Fibroblast of lung (primary cell): Measurements from ENCODE around the gene RCAN1. TPM values are rescaled to one million over a fixed set of nuclear protein-coding genes. Genes with fewer than 3 reads are reported as not detected.
A peak's percentile ranks its signal among the peaks of the same experiment; 100 is the strongest.

ENCODE experiments used
- DNase-seq, 2 donors: peaks; one replicate each; pipeline versions ENCODE4 v3.0.0 to v3.0.0-alpha.2; 2010; ENCODE audit warnings: low read depth in 2 of 2
- H2AFZ ChIP-seq: 2 replicates; pipeline ENCODE4 v1.5.1; 2012; ENCODE audit warnings: low read length, control low read depth, inconsistent platforms
- H3K27ac ChIP-seq: 2 replicates; pipeline ENCODE4 v1.5.1; 2011; ENCODE audit warnings: low read length, control low read depth; ENCODE audit not compliant: insufficient read depth
- H3K27me3 ChIP-seq: 2 replicates; pipeline ENCODE4 v1.5.1; 2011; ENCODE audit warnings: mild to moderate bottlenecking, low read length; ENCODE audit not compliant: control insufficient read depth, insufficient read depth
- H3K36me3 ChIP-seq: 2 replicates; pipeline ENCODE4 v1.5.1; 2011; ENCODE audit warnings: low read length; ENCODE audit not compliant: control insufficient read depth, insufficient read depth
- H3K4me1 ChIP-seq: 2 replicates; pipeline ENCODE4 v1.5.1; 2011; ENCODE audit warnings: low read length; ENCODE audit not compliant: control insufficient read depth, insufficient read depth; ENCODE audit errors: extremely low read depth
- H3K4me2 ChIP-seq: 2 replicates; pipeline ENCODE4 v1.5.1; 2011; ENCODE audit warnings: low read length, control low read depth; ENCODE audit not compliant: insufficient read depth; ENCODE audit errors: extremely low read depth
- H3K4me3 ChIP-seq, 4 experiments: fragments of 200-600 bp in 1 of 4; sonication (generic) in 1 of 4; replicated peaks in 1 of 4; 2 replicates each; pipeline ENCODE4 v1.5.1; 2011 to 2016; ENCODE audit warnings: low read length in 4 of 4, low read depth in 3 of 4, mild to moderate bottlenecking in 3 of 4, control low read depth in 2 of 4, inconsistent platforms in 1 of 4, mixed read lengths in 1 of 4; ENCODE audit not compliant: insufficient read depth in 1 of 4; ENCODE audit errors: control extremely low read depth in 1 of 4
- H3K79me2 ChIP-seq: 2 replicates; pipeline ENCODE4 v1.5.1; 2012; ENCODE audit warnings: mild to moderate bottlenecking, low read length, inconsistent platforms; ENCODE audit not compliant: control insufficient read depth, insufficient read depth
- H3K9ac ChIP-seq: 2 replicates; pipeline ENCODE4 v1.5.1; 2011; ENCODE audit warnings: mild to moderate bottlenecking, low read length, control low read depth; ENCODE audit not compliant: insufficient read depth
- H3K9me3 ChIP-seq: 2 replicates; pipeline ENCODE4 v1.5.1; 2012; ENCODE audit warnings: low read depth, low read length; ENCODE audit not compliant: control insufficient read depth, insufficient read depth
- H4K20me1 ChIP-seq: 2 replicates; pipeline ENCODE4 v1.5.1; 2011; ENCODE audit warnings: low read length; ENCODE audit not compliant: control insufficient read depth, insufficient read depth; ENCODE audit errors: extremely low read depth
- CTCF ChIP-seq, 2 donors: IDR thresholded peaks in 1 of 2; conservative IDR thresholded peaks in 1 of 2; 1 replicate in 1 of 2; 2 replicates in 1 of 2; pipeline ENCODE4 v1.5.1; 2011 to 2012; ENCODE audit warnings: low read length in 2 of 2, control low read depth in 1 of 2, inconsistent platforms in 1 of 2, low read depth in 1 of 2, mild to moderate bottlenecking in 1 of 2
- EZH2 ChIP-seq: IDR thresholded peaks from 2 replicates; pipeline ENCODE4 v1.5.1; 2012; ENCODE audit warnings: low read length, control low read depth, mild to moderate bottlenecking; ENCODE audit errors: missing control alignments
- polyA plus RNA-seq, 2 donors: library from polyadenylated mRNA; depleted of rRNA in 1 of 2; stranded (reverse) in 1 of 2; unstranded in 1 of 2; fragments of >200 nt; gene quantifications; 2 replicates each; pipeline ENCODE4 v1.2.1, GENCODE V29; 2011 to 2012; ENCODE audit warnings: missing spikeins in 1 of 2
- total RNA-seq: library from RNA; depleted of rRNA; stranded (reverse); fragments of >200 nt; gene quantifications from 2 replicates; pipeline ENCODE4 v1.2.1, GENCODE V29; 2014

Gene RCAN1
- total and polyA plus RNA-seq, 2 donors (not counting 1 experiment from before 2014, with no cell fraction given) = 94.8 to 259 TPM

- H3K27me3 ChIP-seq = no peaks in the 10 kb centered on the region
- no peaks in the 10 kb centered on the region for H3K79me2 ChIP-seq
- no peak overlapping the region for H3K9ac ChIP-seq
- H3K36me3 ChIP-seq = no peaks in the 10 kb centered on the region
- TF ChIP-seq EZH2 = no peak
- TF ChIP-seq CTCF (conservative IDR thresholded peaks at IDR 0.05 in 1 of 2, IDR thresholded peaks at IDR 0.05 in 1 of 2; ENCODE audit: low read depth in 1 of 2, low read length in 2 of 2) = no peak
- H3K4me2 ChIP-seq = no peak overlapping the region
- H4K20me1 ChIP-seq = no peaks in the 10 kb centered on the region
- DNase-seq = peak; percentile 60 to 75
- H3K27ac ChIP-seq = peak overlapping the region; percentile 16
- no peak overlapping the region for H3K4me3 ChIP-seq
- H3K4me1 ChIP-seq = peaks cover 7% of the 10 kb centered on the region
- no peak overlapping the region for H2AFZ ChIP-seq
- no peaks in the 10 kb centered on the region for H3K9me3 ChIP-seq
These were observed 35.5 kb downstream of the RCAN1 start for GRCh38 chr21:34579411-34579810.

GRCh38 chr21:34576041-34576511 lies 38.8 kb downstream of the RCAN1 start:
- Histone ChIP-seq H3K27me3 (no peaks in the 10 kb centered on the region), H3K36me3 (no peaks in the 10 kb centered on the region), H3K4me2 (no peak overlapping the region), H3K4me1 (peaks cover 6% of the 10 kb centered on the region), H3K27ac (no peak overlapping the region), H3K9me3 (no peaks in the 10 kb centered on the region), H3K4me3 (no peak overlapping the region), H3K79me2 (no peaks in the 10 kb centered on the region), H2AFZ (no peak overlapping the region), H3K9ac (no peak overlapping the region), H4K20me1 (no peaks in the 10 kb centered on the region)
- peak; percentile 29 to 37 for DNase-seq
- TF ChIP-seq CTCF (conservative IDR thresholded peaks at IDR 0.05 in 1 of 2, IDR thresholded peaks at IDR 0.05 in 1 of 2; ENCODE audit: low read depth in 1 of 2, low read length in 2 of 2) (no peak), EZH2 (no peak)

- TF ChIP-seq CTCF (conservative IDR thresholded peaks at IDR 0.05 in 1 of 2, IDR thresholded peaks at IDR 0.05 in 1 of 2; ENCODE audit: low read depth in 1 of 2, low read length in 2 of 2) (no peak), EZH2 (no peak)
- H3K9ac ChIP-seq = no peak overlapping the region
- peaks cover 6% of the 10 kb centered on the region for H3K4me1 ChIP-seq
- no peaks in the 10 kb centered on the region for H3K79me2 ChIP-seq
- H3K9me3 ChIP-seq = no peaks in the 10 kb centered on the region
- H4K20me1 ChIP-seq = no peaks in the 10 kb centered on the region
- H3K4me3 ChIP-seq = no peak overlapping the region
- no peak overlapping the region for H2AFZ ChIP-seq
- no peak for DNase-seq
- no peak overlapping the region for H3K27ac ChIP-seq
- H3K36me3 ChIP-seq = no peaks in the 10 kb centered on the region
- H3K4me2 ChIP-seq = no peak overlapping the region
- no peaks in the 10 kb centered on the region for H3K27me3 ChIP-seq
These were observed 40.0 kb downstream of the RCAN1 start for GRCh38 chr21:34574601-34575529.
